B cell (primary cell): Measurements from ENCODE around the gene PDE4B. TPM values are rescaled to one million over a fixed set of nuclear protein-coding genes. Genes with fewer than 3 reads are reported as not detected.

Experiments used
- ATAC-seq: fragments of 200-7000 bp; cut with Tn5 transposase; one replicate; pipeline ENCODE4 v1.10.0; 2021; ENCODE audit warnings: low read depth, mild to moderate bottlenecking, moderate number of reproducible peaks, moderate library complexity
- CTCF ChIA-PET: fragments of 350-600 bp; sonication (Branson Sonifier 250); formaldehyde crosslinking; loops from one replicate; lab custom pipeline; 2021; ENCODE audit warnings: antibody characterized with exemption, inconsistent platforms; lab: Charles Lee
- POLR2A ChIA-PET: fragments of 350-600 bp; sonication (Branson Sonifier 250); formaldehyde crosslinking; loops from one replicate; lab custom pipeline; 2021; ENCODE audit warnings: antibody characterized with exemption; lab: Charles Lee
- DNase-seq: peaks from one replicate; pipeline ENCODE4 v3.0.0; 2013
- H2AFZ ChIP-seq: 2 replicates; pipeline ENCODE4 v1.6.1; 2012; ENCODE audit warnings: mild to moderate bottlenecking, low read depth, low read length; ENCODE audit not compliant: insufficient read depth, poor library complexity, severe bottlenecking
- H3K27ac ChIP-seq, 2 donors: 1 replicate in 1 of 2; 2 replicates in 1 of 2; pipeline ENCODE4 v1.5.1; 2012 to 2013; ENCODE audit warnings: low read length in 2 of 2, mild to moderate bottlenecking in 2 of 2, moderate library complexity in 1 of 2
- H3K27me3 ChIP-seq, 4 experiments: fragments of 200-600 bp in 1 of 4; sonication (generic) in 1 of 4; replicated peaks in 1 of 4; 1 replicate in 2 of 4; 2 replicates in 2 of 4; pipeline versions ENCODE4 v1.6.1 to v1.7.0; 2013 to 2016; ENCODE audit warnings: low read length in 3 of 4, mild to moderate bottlenecking in 2 of 4, mixed read lengths in 1 of 4, moderate library complexity in 1 of 4; ENCODE audit not compliant: insufficient read depth in 4 of 4, control insufficient read depth in 3 of 4; ENCODE audit errors: control extremely low read depth in 1 of 4
- H3K36me3 ChIP-seq, 2 experiments: replicated peaks in 1 of 2; 1 replicate in 1 of 2; 2 replicates in 1 of 2; pipeline versions ENCODE4 v1.6.1 to v1.7.1; 2013; ENCODE audit warnings: low read length in 1 of 2; ENCODE audit not compliant: insufficient read depth in 2 of 2, control insufficient read depth in 1 of 2; ENCODE audit errors: control extremely low read depth in 1 of 2, extremely low read depth in 1 of 2
- H3K4me1 ChIP-seq, 2 donors: fragments of 200-600 bp in 1 of 2; sonication (generic) in 1 of 2; 1 replicate in 1 of 2; 2 replicates in 1 of 2; pipeline versions ENCODE4 v1.5.1 to v1.6.1; 2013 to 2017; ENCODE audit warnings: low read length in 2 of 2; ENCODE audit not compliant: control insufficient read depth in 2 of 2, insufficient read depth in 2 of 2
- H3K4me2 ChIP-seq: replicated peaks from 2 replicates; pipeline ENCODE3; 2012; ENCODE audit warnings: mild to moderate bottlenecking, low read depth, low read length; ENCODE audit not compliant: poor library complexity, severe bottlenecking
- H3K4me3 ChIP-seq, 5 experiments: fragments of 200-600 bp in 1 of 5; sonication (generic) in 1 of 5; 1 replicate in 3 of 5; 2 replicates in 2 of 5; pipeline versions ENCODE4 v1.5.1 to v1.7.0; 2011 to 2016; ENCODE audit warnings: low read length in 4 of 5, mild to moderate bottlenecking in 4 of 5, low read depth in 2 of 5, control low read depth in 1 of 5, moderate library complexity in 1 of 5; ENCODE audit not compliant: insufficient read depth in 1 of 5; ENCODE audit errors: control extremely low read depth in 1 of 5, extremely low read depth in 1 of 5
- H3K79me2 ChIP-seq: fragments of 200-600 bp; sonication (generic); one replicate; pipeline ENCODE4 v1.6.0; 2016; ENCODE audit warnings: low read length; ENCODE audit not compliant: control insufficient read depth, insufficient read depth
- H3K9ac ChIP-seq: fragments of 200-600 bp; sonication (generic); 2 replicates; pipeline ENCODE4 v1.6.1; 2017; ENCODE audit warnings: mild to moderate bottlenecking, low read length, moderate library complexity
- H3K9me3 ChIP-seq, 3 donors: one replicate each; pipeline versions ENCODE4 v1.6.1 to v1.7.1; 2013; ENCODE audit warnings: low read length in 2 of 3; ENCODE audit not compliant: control insufficient read depth in 2 of 3, insufficient read depth in 1 of 3; ENCODE audit errors: control extremely low read depth in 1 of 3
- H4K20me1 ChIP-seq: 2 replicates; pipeline ENCODE4 v1.6.0; 2012; ENCODE audit warnings: mild to moderate bottlenecking, low read length; ENCODE audit not compliant: insufficient read depth, control insufficient read depth, poor library complexity, severe bottlenecking
- H3K27ac Mint-ChIP-seq: one replicate; pipeline ENCODE4 v1.8.0; 2021; ENCODE audit warnings: mixed read lengths
- H3K27me3 Mint-ChIP-seq: one replicate; pipeline ENCODE4 v1.8.0; 2021; ENCODE audit warnings: mixed read lengths
- H3K4me1 Mint-ChIP-seq: one replicate; pipeline ENCODE4 v1.8.0; 2021; ENCODE audit warnings: mixed read lengths
- H3K4me3 Mint-ChIP-seq: one replicate; pipeline ENCODE4 v1.8.0; 2021; ENCODE audit warnings: mixed read lengths
- H3K9me3 Mint-ChIP-seq: one replicate; pipeline ENCODE4 v1.8.0; 2022; ENCODE audit warnings: mixed read lengths; ENCODE audit not compliant: insufficient read depth
- EZH2 ChIP-seq: IDR thresholded peaks from 2 replicates; pipeline ENCODE4 v1.6.1; 2012; ENCODE audit warnings: borderline replicate concordance, low read depth, mild to moderate bottlenecking, moderate library complexity, low read length; ENCODE audit not compliant: insufficient read depth, poor library complexity, severe bottlenecking
- WGBS: methylation state at CpG from one replicate; pipeline ENCODE4 v1.1.5; 2013; ENCODE audit warnings: missing lambda C conversion rate; ENCODE audit not compliant: insufficient coverage; 5-methylcytosine and 5-hydroxymethylcytosine counted together
- intact Hi-C: fragments of 100-400 bp; cut with micrococcal nuclease; formaldehyde crosslinking; loops from one replicate; pipeline ENCODE4 v1.10.0; 2022
- polyA plus RNA-seq: library from polyadenylated mRNA; depleted of rRNA; stranded (reverse); fragments of >200 nt; gene quantifications from 2 replicates; pipeline ENCODE4 v1.2.3, GENCODE V29; 2012
- total RNA-seq, 2 donors: library from RNA; stranded (reverse); fragments of 120-200 nt in 1 of 2; gene quantifications; 1 replicate in 1 of 2; 2 replicates in 1 of 2; pipeline versions ENCODE4 v1.2.3 to v1.2.4, GENCODE V29; 2013 to 2022
- TF ChIP-seq, protein P1 (sequence below): fragments of 200-600 bp; IDR thresholded peaks from one replicate; pipeline ENCODE4 v1.8.0; 2022; ENCODE audit warnings: antibody characterized with exemption, mild to moderate bottlenecking

The PDE4B gene
- total and polyA plus RNA-seq, 2 donors (not counting 1 experiment from before 2014, with no cell fraction given) = 63.7 to 242 TPM

DNA sequence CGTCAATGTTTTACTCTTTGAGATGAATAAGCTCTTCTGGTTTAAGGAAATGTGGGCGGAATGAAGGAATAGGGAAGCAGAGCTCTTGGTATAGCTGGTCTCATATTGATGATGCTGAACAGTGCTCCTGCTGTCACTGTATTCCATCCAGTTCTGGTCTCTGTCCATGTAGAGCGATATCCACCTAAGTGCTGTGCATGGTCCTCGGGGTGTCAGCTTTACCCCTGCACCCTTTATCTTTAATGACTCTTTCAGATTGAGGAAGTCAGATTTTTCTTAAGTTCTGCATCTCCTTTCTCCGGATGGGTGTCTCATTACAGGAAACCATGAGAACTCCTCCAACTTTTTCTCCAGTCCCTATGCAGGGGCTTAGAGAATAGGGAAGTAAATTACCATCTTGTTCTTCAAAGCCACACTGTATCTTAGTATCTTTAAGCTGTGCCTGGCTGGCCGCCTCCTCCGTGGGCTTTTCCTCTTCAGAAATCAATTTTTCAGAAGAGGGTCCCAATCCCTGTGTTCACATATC, 52.9 kb downstream of the PDE4B start:
- DNase-seq (no peak), ATAC-seq (no peak)
- H3K27ac Mint-ChIP-seq = no peak overlapping the region
- no peaks in the 10 kb centered on the region for H4K20me1 ChIP-seq
- ChIA-PET CTCF (no interaction called here), POLR2A (no interaction called here)
- H3K4me1 Mint-ChIP-seq = no peaks in the 10 kb centered on the region
- H3K9ac ChIP-seq = no peak overlapping the region
- H3K79me2 ChIP-seq = no peaks in the 10 kb centered on the region
- no peak overlapping the region for H3K4me3 ChIP-seq
- H3K27me3 Mint-ChIP-seq = no peaks in the 10 kb centered on the region
- TF ChIP-seq, protein P1, sequence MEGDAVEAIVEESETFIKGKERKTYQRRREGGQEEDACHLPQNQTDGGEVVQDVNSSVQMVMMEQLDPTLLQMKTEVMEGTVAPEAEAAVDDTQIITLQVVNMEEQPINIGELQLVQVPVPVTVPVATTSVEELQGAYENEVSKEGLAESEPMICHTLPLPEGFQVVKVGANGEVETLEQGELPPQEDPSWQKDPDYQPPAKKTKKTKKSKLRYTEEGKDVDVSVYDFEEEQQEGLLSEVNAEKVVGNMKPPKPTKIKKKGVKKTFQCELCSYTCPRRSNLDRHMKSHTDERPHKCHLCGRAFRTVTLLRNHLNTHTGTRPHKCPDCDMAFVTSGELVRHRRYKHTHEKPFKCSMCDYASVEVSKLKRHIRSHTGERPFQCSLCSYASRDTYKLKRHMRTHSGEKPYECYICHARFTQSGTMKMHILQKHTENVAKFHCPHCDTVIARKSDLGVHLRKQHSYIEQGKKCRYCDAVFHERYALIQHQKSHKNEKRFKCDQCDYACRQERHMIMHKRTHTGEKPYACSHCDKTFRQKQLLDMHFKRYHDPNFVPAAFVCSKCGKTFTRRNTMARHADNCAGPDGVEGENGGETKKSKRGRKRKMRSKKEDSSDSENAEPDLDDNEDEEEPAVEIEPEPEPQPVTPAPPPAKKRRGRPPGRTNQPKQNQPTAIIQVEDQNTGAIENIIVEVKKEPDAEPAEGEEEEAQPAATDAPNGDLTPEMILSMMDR = no peak
- no peak for TF ChIP-seq EZH2
- peaks cover 8% of the 10 kb centered on the region for H3K9me3 Mint-ChIP-seq
- no peaks in the 10 kb centered on the region for H3K4me1 ChIP-seq
- intact Hi-C loops = no loop called here
- no peak overlapping the region for H3K4me2 ChIP-seq
- no peaks in the 10 kb centered on the region for H3K27me3 ChIP-seq
- WGBS = 91% methylated on average over 4 of the region's 7 CpGs
- H3K27ac ChIP-seq = no peak overlapping the region
- H2AFZ ChIP-seq = no peak overlapping the region
- no peaks in the 10 kb centered on the region for H3K36me3 ChIP-seq
- H3K4me3 Mint-ChIP-seq = no peak overlapping the region
- H3K9me3 ChIP-seq = peaks cover 1 to 7% (median 5%) of the 10 kb centered on the region in 3 donors

DNA sequence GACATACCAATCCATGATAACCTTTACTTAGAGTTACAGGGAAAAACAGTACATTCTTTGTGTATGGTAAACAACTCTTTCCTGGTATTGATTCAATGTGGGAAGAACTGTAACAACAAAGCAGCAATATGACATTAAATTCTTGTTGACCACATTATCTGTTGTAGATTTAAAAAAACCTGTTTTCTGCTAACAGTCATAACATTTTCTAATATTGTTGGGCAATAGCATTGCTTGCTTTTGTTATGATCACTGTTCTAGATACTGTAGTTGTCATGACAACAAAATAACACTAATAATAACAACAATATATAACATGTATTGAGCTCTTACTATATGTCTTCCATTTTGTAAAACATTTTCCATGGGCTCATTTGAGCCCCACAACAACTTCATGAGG, 54.2 kb downstream of the PDE4B start:
- intact Hi-C loops = no loop called here
- no peak overlapping the region for H3K27ac ChIP-seq
- no peak overlapping the region for H2AFZ ChIP-seq
- H3K27me3 Mint-ChIP-seq = no peaks in the 10 kb centered on the region
- H3K9ac ChIP-seq = no peak overlapping the region
- no peak overlapping the region for H3K4me2 ChIP-seq
- no peaks in the 10 kb centered on the region for H3K4me1 ChIP-seq
- H4K20me1 ChIP-seq = no peaks in the 10 kb centered on the region
- no peak overlapping the region for H3K4me3 ChIP-seq
- no peaks in the 10 kb centered on the region for H3K27me3 ChIP-seq
- no peak for TF ChIP-seq EZH2
- TF ChIP-seq, protein P1 = no peak
- no peaks in the 10 kb centered on the region for H3K36me3 ChIP-seq
- no peaks in the 10 kb centered on the region for H3K79me2 ChIP-seq
- ATAC-seq (no peak), DNase-seq (no peak)
- CTCF ChIA-PET = no interaction called here
- peaks cover 1 to 7% (median 5%) of the 10 kb centered on the region in 3 donors for H3K9me3 ChIP-seq
- H3K4me3 Mint-ChIP-seq = no peak overlapping the region
- no peaks in the 10 kb centered on the region for H3K4me1 Mint-ChIP-seq
- POLR2A ChIA-PET = no interaction called here
- H3K27ac Mint-ChIP-seq = no peak overlapping the region
- peaks cover 11% of the 10 kb centered on the region for H3K9me3 Mint-ChIP-seq
